GM18508 (cell line): ENCODE data around the gene FAM184B.

ENCODE experiments used
- ATAC-seq: cut with Tn5 transposase; IDR thresholded peaks from one replicate; pipeline ENCODE4 v1.9.1; 2021; ENCODE audit warnings: moderate number of reproducible peaks; ENCODE audit not compliant: insufficient read depth, unreplicated experiment

The FAM184B gene

DNA sequence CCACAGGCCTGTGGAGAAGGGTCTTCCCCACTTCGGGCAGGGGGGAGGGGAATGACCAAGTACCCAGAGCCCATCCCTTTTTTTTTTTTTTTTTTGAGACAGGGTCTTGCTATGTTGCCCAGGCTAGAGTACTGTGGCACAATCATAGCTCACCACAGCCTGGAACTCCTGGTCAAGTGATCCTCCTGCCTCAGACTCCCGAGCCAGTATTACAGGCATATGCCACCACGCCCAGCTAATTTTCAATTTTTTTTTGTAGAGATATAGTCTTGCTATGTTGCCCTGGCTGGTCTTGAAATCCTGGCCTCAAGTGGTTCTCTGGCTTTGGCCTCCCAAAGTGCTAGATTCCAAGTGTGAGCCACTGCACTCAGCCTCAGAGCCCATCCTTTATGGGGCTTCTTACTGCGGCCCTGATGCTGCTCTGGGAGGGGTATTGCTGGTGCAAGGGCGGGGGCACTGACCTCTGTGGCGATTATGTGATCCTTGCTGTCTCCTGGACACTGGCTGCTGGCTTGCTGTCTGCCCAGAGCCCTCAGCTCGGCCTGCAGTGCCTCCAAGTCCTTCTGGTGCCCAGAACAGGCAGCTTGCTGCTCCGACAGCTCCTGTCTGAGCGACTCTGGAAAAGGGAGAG is 134.1 kb downstream of the FAM184B start:
- ATAC-seq = no peak

DNA sequence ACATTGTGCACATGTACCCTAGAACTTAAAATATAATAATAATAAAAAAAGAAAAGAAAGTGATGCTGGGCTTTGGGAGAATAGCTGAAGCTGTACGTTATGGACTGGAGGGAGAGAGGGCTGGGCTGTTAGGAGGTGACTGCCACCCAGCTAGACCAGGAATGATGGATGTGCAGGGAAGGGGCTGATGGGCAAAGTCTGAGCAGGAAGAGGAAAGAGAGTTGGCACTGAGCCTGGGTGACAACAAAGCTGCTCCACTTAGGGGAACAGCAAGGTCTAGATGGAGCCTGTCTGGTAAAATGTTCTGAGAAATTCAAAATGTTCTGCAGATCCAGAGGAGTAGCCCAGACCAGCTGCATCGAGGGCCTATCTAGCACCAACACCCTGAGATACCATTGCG is 134.7 kb downstream of the FAM184B start:
- ATAC-seq = no peak

DNA sequence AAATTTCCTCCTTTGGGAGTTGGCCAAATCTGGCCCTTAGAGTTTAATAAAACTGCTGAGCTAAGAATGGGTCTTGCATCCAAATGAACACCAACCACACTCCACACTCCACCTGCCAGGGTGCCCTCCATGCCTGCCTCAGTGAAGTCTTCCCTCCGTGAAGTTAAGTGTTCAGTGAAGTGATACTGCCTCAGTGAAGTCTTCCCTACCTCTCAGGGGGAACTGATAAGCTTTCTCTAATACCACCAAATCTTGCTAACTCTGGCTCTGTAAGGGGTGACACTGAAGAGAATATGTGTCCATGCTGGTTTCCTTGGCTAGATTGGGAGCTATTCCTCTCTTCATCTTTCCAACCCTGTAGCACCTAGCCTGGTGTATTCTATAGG is 139.0 kb downstream of the FAM184B start:
- no peak for ATAC-seq

- ATAC-seq = no peak
These were observed 142.3 kb downstream of the FAM184B start for GRCh38 chr4:17639136-17639535.

DNA sequence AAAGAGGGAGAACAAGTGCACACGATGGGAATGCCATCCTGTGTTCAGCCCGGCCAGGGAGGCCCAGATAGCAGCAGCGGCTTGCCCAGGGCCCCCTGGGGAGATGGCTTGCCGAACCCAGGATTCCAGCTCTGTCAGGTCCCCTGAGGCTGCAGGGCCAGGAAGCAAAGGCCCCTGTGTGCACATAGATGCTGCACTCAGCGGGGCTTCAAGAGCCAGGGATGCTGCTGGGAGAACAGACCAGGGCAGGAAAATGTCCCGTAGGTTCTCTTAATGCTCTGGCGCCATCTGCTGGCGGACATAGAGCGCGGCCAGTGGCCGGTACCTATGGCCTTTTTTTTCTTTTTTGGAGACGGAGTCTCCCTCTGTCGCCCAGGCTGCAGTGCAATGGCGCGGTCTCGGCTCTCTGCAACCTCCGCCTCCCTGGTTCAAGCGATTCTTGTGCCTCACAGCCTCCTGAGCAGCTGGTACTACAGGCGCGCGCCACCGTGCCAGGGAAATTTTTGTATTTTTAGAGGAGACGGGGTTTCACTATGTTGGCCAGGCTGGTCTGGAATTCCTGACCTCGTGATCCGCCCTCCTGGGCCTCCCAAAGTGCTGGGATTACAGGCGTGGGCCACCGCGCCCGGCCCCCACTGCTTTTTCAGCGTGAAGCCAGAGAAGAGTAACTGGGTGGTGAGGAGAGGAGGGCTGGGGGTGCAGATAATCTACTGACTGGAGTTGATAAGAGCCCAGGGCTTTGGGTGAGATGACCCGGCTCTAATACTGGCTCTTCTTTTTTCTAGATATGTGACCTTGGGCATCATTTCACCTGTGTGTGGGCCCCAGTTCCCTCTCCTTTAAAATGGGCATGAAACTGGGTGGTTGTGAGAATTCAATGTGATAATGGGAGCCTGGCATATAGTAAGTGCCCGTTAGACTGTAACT is 144.5 kb downstream of the FAM184B start:
- peak; percentile 66 for ATAC-seq

DNA sequence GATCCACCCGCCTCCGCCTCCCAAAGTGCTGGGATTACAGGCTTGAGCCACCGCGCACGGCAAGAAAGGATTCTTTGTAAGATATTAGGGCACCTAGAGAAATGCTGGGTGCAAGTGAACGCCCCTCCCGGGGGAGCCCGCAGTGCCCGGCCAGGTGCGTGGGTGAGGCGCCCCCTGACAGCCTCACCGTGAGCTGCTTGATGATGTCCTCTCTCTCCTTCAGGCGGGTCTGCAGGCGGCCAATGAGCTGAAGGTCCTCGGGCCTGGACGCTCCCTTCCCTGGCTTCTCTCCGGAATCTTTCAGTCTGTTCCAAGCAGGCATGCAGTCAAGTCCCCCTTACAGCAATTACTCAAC is 145.1 kb downstream of the FAM184B start:
- no peak for ATAC-seq

DNA sequence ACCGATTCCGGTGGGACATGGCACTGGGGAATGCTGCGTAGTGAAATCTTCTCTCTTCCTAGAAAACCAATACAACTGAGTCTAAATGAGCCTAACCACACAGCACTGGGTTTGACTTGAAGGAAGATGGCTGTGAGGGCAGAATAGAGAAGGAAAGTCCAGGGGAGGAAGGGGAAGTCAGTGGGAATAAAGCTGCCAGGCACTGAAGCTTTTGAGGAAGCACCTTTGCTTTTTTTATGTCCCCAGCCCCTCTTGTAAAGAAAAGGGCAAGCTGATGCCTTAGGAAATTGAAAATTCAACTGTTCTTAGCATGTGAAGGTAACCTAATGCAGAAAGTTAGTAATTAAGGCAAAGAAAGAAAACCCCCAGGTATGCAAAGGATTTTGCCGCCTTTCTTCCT is 146.4 kb downstream of the FAM184B start:
- ATAC-seq = no peak

DNA sequence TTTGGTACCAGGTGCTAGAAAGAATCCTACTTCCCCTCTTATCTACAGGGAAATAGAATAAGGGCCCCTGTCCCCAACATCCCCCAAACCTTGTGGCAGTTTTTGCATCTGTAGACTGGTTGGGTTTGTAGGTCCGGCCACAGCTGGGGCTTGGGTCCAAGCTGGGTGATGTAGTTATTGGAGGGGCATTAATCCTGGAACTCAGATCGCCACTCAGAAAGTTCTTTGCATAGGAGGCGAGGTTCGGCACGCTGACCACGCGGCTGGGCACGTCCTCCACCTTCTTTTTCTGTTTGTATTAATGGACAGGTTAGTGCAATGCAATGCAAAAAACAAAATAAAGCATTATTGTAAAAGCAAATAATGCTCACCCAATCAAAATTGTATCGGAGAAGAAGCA is 147.8 kb downstream of the FAM184B start:
- no peak for ATAC-seq

DNA sequence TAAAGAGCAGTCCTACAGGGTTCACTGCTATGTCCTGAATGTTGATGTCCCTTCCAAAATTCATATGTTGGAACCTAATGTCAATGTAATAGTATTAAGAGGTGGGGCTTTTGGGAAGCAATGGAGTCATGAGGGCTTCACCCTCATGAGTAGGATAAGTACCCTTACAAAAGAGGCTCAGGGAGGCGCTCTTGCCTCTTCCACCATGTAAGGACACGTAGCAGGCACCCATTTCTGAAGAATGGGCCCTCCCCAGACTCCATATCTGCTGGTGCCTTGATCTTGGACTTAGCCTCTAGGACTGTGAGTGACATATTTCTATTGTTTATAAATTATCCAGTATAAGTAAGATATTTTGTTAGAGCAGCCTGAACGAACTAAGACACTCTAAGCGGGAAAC is 151.2 kb downstream of the FAM184B start:
- ATAC-seq = no peak

GRCh38 chr4:17624821-17625220 is 156.6 kb downstream of the FAM184B start:
- no peak for ATAC-seq

DNA sequence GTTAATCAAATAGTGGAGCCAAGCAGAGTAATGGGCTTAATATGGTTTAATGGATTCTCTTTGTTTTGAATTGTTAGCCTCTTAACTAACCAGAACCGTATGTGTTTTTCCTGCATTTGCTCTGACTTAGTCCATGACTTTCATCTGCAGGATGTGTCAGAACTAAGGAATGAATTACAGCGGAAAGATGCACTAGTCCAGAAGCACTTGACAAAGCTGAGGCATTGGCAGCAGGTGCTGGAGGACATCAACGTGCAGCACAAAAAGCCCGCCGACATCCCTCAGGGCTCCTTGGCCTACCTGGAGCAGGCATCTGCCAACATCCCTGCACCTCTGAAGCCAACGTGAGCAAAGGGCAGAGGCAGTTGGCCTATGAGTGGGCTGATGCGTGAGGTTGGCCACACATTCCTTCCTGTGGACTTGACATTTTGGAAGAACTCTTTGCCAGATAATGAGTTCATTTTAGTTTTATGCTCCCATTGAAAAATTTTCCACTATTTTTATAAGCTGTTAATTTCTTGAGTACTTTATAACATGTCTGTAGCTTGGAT is 157.9 kb downstream of the FAM184B start:
- ATAC-seq = no peak

DNA sequence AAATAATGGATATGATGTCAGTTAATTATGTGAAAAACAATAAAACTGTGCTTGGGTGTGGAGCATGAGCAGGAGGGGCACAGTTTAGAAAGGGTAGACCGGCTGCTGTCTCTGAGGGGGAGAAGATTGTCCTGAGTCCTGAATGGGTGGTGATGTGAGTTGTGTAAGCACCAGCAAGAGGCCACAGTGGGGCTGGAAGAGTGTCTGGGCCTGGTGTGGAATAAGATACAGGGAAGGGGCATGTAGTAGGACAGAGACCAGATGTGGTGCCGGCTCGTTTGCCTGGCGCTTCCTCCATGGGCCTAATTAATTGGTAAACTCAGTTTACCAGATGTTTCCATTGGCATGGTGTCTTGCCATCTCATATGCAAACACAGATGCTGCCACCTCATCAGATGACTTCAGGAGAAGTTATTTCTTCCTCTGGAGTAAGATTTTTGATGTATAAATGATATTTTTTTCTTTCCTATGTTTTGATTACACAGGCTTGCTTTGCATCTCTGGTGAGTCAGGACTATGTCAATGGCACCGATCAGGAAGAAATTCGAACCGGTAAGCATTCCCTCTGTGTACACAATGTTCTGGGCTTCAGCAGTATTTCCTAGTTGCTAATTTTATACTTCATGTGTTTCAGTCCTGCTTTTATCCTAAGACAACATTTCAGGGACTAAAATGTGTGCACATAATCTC is 161.9 kb downstream of the FAM184B start:
- ATAC-seq = no peak

DNA sequence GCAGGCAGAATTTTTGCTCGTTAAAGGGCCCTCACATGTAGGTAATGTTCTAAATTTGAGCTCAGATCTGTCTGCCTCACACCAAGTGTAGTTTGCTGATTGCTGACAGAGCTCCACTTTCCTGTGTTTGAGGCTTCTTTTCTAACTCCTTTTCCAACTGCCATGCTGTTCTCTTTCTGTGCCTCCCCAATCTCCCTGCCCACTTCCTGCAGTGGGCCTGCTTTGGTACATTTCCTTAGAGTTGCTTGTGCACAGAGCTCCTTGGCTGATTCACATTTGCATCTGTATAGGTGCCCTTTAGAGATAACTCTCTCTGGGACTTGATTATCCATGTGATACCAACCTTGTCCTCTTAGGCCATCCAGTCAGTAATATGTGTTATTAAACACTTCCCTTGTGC is 162.5 kb downstream of the FAM184B start:
- no peak for ATAC-seq

DNA sequence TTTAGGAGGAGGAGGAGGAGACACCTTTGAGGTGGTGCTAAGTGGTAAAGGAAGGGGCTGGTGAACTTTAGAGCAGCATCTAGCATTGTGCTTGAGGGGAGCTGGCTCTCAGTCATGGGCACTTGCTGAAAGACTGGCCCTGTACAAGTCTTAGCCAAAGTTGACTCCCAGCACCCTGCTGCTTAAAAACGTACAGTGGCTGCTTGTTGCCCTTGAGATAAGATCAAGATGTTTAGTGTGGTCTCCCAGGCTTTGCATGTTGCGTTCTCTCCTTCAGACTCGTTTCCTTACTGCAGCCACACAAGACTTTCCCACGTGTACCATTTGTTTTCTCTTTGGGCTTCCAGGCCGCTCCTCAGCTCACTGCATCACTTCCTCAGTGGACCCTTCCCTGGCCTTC is 165.1 kb downstream of the FAM184B start:
- ATAC-seq = no peak

DNA sequence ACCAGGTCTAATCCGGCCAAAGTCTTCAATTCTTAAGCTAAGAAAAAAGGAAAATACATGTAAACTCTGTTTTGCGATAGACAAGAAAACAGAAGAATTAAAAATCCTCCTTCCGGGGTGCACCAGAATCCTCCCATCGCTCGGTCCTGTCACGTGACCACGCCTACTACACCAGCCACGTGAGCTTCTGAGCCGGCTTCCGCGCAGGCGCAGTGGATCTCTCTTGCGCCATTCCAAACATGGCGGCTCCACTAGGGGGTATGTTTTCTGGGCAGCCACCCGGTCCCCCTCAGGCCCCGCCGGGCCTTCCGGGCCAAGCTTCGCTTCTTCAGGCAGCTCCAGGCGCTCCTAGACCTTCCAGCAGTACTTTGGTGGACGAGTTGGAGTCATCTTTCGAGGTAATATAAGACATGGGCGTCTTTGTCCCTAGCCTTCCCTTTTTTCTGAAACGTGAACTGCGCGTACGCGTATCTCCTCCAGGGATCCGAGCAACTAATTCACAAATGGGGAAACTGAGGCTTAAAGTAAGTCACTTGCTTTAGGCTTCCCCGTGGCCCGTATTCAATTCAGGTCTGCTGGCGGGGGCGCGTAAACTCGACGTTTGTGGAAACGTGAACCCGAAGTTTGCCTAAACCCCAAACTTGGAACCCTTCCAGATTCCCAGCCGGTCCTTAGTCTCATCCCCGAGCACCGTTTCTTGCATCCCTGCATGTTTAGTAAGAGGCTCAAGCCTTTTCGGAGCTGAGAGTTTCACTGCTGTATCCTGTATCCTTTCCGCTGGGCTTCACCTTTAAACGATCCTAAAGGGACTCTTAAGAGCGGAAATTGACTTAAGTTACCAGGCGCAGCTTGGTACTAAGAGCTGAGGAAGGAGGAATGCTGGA is 166.8 kb downstream of the FAM184B start, which contains the start of gene MED28:
Gene MED28 (plus strand): TSS at position 226 of the 884 bp plus-strand sequence. CDS start 14 bp downstream, at position 240.
- ATAC-seq = peak; percentile 93

DNA sequence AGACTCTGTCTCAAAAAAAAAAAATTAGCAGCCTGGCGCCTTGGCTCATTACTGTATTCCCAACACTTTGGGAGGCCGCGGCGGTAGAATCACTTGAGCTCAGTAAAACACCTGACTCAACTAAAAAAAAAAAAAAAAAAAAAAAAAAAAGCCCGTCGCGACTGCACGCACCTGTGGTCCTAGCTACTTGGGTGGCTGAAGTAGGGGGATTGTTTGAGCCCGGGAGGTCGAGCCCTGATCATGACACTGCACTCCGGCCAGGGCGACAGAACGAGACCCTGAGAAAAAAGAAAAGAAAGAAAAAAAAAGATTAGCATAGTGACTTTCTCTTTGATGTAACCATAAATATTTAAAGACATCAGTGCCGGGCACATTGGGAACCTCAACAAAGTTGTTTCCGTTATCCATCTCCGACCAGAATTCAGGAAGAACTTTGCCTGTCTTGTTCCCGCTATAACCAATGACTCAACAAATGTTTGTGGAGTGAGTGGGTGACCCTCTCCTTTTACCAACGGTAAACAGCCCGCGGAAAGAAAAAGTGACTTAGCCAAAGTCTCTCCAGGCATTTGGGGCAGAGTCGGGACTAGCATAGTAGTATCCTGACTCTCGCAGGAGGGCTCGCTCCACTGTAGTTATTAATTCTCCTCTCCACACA is 167.5 kb downstream of the FAM184B start:
- ATAC-seq = peak; percentile 35

DNA sequence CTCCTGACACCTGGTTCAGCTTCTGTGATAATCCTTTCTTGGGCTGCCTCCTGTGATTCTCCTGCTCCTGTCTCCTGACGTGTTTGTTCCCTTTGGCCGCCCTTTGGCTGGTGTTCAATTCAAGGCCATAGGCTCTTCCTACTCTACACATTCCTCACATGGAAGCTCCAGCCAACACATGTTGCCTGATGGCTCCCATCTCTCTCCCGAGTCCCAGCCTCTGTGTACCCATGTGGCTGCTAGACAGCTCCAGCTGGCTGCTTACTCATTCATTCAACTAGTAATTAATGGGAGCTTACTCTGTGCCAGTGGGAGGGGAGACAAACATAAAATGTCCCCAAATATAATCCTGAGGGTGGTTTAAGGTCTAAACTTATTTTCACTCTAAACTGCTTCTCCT is 176.2 kb downstream of the FAM184B start:
- ATAC-seq = no peak

DNA sequence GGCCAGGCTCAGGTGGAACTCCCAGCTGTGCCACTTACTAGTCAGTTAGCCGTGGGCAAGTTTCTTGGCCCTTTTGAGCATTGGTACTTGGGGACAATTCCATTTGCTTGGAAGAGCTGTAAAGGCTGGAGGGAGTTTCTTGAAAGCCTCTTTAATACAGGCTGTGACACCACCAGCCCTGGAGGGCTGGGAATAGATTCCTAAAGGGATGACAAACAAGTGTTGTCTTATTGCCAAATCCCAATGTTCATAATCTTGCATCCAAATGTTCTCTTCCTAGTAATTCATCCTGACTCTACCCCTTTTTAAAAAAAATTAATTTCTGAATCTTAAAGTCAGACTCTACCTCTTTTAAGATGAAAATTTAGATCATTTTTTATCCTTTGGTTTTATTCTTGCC is 181.6 kb downstream of the FAM184B start:
- no peak for ATAC-seq

DNA sequence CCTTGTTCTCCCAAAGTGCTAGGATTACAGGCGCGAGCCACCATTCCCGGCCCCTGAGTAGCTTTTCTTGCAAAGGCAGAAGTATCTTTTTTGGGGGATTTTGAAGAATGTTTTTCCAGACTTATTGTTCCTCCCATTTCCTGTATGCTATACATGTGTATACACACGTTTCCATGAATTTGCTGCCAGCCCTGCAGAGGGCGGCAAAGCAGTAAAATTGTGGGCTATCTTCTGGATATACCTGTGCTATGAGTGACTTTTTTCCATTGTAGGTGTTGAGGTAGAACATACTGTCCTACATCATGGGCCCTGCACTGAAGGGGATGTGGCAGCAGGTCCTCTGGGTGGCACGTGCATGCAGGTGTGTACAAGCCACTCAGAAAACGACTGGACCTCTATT is 183.9 kb downstream of the FAM184B start:
- ATAC-seq = no peak
